GM18508 (cell line): ENCODE results near the gene BLID.

Experiments
- ATAC-seq: cut with Tn5 transposase; IDR thresholded peaks from one replicate; pipeline ENCODE4 v1.9.1; 2021; ENCODE audit warnings: moderate number of reproducible peaks; ENCODE audit not compliant: insufficient read depth, unreplicated experiment

The BLID gene

GRCh38 chr11:122108192-122108799 lies 7.7 kb downstream of the BLID start:
- no peak for ATAC-seq

GRCh38 chr11:122107566-122107965 lies 8.4 kb downstream of the BLID start:
- ATAC-seq = no peak

DNA sequence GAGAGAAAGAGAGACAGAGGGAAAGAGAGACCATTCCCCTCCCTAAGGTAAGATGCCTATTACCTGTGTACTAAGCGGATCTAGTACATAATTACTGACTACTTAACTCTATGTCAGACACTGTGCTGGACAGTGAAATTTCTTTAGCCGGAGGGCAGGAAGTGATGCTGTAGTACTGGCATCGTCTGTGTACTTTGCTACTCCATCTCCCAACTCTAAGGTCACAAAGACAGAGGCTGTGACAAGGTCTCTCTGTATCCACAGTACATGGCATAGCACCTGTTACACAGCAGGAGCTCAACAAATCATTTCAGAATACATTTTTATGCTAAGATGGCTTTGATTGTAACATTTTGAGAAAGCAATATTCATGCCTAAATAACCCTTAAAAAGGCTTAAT lies 9.0 kb downstream of the BLID start:
- ATAC-seq = no peak

- no peak for ATAC-seq
These were observed 10.8 kb downstream of the BLID start for GRCh38 chr11:122105044-122105758.

GRCh38 chr11:122104341-122104740 lies 11.7 kb downstream of the BLID start:
- no peak for ATAC-seq

DNA sequence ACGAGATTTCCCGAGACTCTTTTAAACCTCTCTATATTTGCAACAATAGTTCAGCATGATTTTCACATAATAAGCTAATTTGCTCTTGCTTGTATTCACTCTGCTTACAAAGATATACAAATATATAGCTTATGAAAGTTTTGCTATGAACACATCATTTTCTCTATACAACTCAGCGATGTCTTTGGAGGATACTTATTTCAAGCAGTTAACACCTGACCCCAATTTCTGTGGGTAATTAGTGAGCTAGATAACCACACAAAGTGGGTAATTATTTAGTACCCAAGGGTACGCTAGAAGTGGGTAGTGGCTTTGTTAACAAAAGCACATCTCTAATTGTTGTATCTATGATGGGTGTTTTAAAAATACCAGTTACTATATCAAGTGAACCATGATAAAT lies 12.3 kb downstream of the BLID start:
- ATAC-seq = no peak

DNA sequence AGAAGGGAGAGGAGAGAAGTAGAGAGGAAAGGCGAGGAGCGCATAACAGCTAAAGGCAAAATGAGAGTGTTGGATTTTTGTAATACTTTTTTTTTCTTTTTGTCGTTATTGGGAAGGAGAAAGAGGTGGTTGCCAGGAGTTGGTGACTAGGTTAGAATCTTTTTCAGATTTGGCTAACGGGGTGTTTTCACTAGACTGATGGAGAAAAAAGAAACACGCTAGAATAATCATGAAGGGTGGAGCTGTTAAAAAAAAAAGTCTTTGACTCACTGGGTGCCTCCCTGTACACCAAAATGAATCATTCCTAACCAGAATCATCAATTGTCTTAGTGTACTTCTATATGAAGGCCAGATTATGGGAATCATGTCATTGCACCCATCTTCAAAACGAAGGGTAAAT lies 12.7 kb downstream of the BLID start:
- ATAC-seq = no peak

DNA sequence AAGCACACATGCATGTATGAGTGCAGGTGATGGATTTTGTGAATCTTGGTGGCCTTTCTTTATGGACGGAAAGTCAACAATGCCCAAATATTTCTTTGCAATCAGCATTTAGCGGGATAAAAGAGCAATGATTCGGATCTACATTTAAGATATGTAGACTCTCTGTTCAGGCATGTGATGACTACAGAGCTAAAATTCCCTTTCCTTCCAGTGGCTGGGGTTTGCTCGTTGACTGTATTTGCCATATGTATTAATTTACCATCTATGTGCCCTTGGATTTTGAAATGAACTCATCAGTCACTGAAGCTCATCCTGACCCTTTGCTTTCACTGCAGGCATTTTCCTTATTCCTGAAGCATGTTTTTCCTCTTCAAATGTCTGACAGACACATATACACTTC lies 13.6 kb downstream of the BLID start:
- ATAC-seq = no peak

GRCh38 chr11:122101625-122102291 lies 14.3 kb downstream of the BLID start:
- no peak for ATAC-seq

DNA sequence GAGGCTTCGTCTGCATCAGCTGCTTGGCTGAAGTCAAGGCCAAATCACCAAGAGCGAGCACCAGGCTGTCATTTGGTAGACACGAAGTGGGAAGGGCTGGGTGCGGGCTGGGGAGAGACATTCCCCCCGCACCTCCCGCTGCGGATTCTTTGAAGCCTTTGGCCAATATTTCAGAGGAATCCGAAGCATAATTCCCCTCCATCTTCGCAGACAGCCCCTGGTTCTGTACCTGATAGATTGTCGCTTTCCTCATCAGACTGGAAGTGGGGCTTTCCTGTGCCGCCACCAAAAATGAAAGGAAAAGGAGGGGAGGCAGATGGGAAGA lies 15.3 kb downstream of the BLID start:
- ATAC-seq = no peak

DNA sequence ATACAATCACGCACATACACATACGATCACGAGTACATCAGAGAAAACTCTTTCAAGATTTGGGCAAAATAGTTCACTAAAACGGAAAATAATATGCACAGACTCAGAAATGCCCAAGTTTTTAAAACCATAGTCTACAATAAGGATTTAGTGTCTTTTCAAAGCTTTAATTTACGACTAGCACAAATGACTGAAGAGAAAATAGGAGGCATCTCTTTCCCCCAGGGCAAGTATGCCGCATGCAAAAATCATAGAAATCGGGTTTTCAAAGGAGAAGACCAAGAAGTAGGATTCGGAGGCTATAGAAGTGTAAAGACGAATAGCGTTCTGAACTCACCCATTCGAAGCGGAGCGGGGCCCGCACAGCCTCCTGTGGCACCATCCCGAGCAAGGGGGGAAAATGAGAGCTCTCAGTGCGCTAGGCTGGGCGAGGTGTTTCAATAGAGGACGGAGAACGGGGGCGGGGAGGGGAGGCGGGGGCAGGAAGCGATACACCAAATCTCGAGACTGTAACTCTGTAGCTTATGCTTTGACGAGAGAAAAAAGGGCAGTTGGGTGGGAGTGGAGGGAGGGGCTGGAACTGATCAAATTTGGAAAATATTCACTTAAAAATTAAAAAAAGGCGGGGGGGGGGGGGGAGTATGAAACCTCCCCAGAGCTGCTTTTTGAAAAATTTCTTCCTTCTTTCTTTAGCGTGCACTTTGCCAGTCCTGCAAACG lies 15.8 kb downstream of the BLID start:
- no peak for ATAC-seq

DNA sequence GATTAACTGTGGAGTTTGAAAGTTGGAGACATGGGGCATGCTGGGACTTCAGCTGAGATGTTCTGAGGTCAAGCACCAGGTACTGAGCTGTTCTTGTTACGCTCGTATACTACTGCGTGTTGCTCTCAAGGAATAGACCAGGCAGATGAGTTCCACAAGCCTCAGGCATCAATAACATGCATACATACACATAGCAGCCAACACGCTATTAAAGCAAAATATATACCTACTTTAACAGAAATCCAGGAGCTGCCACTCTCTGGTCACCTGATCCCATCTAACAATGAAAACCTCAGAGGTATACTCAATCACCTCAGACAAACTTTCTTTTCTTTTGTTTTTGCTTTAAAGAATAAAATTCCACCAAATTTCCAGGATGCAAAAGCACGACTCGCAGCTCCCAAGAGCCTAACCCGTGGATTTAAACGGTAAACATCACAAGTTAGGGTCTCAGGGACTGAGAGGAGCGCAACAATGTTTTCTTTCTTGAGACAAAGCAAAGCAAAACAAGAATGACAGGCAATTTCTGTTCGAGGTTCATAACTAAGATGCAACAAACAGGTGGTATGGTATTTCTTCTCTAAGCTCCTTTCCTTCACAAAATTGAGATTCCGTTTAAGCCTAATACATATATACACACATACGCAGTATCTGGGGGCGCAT lies 16.5 kb downstream of the BLID start:
- no peak for ATAC-seq

DNA sequence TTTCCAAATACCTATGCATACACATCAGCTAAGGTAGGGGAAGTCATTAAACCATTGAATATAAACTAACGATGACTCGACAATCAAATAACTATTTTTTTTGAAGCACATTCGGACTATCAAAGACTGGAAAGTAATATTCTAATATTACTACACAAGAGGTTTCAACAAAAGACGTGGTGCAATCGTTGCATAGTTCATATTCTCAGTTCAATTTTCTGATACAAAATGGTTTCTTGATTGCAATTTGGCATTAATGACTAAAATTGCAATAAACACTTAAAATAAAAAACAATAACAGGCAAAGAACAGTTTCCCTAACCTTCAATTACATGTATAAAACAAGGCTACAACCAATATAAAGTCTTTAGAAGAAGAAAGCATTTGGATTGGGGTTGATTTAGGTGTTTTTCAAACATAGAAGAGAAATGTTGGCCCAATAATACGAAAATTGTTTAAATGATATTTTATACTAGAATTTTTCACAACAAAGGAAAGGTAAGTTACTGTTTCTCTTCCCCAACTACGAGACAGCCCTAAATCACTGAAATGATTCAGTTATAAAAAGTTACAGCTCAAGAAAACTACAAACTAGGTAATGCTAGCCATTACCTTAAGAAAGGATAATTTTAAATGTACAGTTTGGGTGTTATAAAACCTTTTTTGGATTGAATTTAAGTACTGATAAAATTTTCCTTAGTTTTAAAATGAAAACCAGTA lies 17.6 kb downstream of the BLID start:
- ATAC-seq = no peak

DNA sequence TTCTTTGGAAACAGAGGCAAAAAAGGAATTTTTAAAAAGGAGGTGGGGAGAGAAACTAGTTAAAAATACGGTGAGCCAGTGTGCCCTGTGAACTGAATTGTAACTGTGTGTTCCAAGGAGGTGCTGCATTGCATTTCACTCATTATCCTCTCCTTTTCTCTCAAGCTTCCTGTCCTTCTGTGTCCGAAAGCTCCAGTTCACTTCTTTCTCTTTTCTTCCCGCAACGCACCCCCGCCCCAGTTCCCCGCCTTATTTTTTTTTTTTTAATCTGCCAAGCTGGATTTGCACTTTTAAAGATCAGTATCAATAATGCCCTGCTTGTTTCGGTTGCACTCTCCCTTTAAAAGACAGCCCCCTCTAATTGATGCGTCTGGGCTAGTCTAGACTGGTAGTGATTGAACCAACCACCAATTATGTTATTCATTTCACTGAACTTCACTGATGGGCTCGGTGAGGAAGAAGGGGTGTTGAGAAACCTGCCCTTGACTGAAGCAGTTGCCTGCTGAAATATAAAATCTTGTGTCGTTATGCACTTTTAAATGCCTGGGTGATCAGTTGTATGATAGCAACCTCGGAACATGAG lies 18.5 kb downstream of the BLID start:
- ATAC-seq = no peak

- ATAC-seq = no peak
These were observed 19.5 kb downstream of the BLID start for GRCh38 chr11:122096272-122097112.

DNA sequence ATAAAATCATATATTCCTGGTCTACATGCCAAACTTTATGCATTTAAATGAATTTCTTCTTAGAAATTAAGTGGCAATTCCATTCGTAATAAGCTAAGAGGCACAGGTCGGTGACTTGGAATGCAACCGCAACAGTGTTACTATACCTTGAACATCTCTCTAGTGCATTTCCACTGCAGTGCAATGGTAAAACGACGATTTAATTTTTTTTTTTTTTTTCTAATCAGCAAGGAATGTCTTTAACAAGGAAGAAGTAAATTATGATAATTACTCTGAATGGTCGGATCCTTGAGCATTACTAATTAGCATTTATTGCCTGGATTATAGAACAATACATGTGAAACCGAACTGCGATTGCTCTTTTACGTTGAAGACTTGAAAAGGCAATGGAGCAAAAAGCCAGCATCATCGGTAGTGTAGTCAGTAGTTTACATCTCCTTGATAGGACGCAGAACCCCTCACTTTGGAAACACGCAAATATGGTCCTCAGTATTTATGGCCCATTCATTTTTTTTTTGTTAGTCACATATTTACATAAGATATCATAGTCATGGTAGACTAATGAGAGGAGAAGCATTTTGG lies 20.2 kb downstream of the BLID start:
- ATAC-seq = no peak

- ATAC-seq = no peak
These were observed 21.2 kb downstream of the BLID start for GRCh38 chr11:122094836-122095235.

- no peak for ATAC-seq
These were observed 22.2 kb downstream of the BLID start for GRCh38 chr11:122093731-122094275.
